ENCODE measurements around the gene ARID1B.

- TF ChIP-seq, protein P1, sequence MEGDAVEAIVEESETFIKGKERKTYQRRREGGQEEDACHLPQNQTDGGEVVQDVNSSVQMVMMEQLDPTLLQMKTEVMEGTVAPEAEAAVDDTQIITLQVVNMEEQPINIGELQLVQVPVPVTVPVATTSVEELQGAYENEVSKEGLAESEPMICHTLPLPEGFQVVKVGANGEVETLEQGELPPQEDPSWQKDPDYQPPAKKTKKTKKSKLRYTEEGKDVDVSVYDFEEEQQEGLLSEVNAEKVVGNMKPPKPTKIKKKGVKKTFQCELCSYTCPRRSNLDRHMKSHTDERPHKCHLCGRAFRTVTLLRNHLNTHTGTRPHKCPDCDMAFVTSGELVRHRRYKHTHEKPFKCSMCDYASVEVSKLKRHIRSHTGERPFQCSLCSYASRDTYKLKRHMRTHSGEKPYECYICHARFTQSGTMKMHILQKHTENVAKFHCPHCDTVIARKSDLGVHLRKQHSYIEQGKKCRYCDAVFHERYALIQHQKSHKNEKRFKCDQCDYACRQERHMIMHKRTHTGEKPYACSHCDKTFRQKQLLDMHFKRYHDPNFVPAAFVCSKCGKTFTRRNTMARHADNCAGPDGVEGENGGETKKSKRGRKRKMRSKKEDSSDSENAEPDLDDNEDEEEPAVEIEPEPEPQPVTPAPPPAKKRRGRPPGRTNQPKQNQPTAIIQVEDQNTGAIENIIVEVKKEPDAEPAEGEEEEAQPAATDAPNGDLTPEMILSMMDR (IDR thresholded peaks at IDR 0.05), result no peak
- TF ChIP-seq POLR2A (IDR thresholded peaks at IDR 0.05), result no peak
These were observed 35.7 kb upstream of the ARID1B start for GRCh38 chr6:156741287-156742073.

Measured in adrenal gland (tissue), 5 donors.